Stimulated activated effector memory CD8-positive, alpha-beta T cell treated with anti-CD3 and anti-CD28 coated beads, Interleukin-12 subunit alpha, Interleukin-12 subunit beta, amount 100 ng/mL, for 72 hours (primary cell): Measurements from ENCODE around the gene RFLNA.

Experiments used
- ATAC-seq: fragments of 150-1000 bp; cut with Tn5 transposase; 2 replicates; pipeline ENCODE4 v1.10.0; 2021
- DNase-seq, 2 donors: peaks; one replicate each; pipeline ENCODE4 v3.0.0; 2021 to 2022; ENCODE audit warnings: low spot score in 2 of 2
- H3K27ac Mint-ChIP-seq: one replicate; pipeline ENCODE4 v1.8.0; 2022; ENCODE audit warnings: mild to moderate bottlenecking, mixed read lengths
- H3K36me3 Mint-ChIP-seq: one replicate; pipeline ENCODE4 v1.8.0; 2022; ENCODE audit warnings: mild to moderate bottlenecking, mixed read lengths
- H3K4me1 Mint-ChIP-seq: one replicate; pipeline ENCODE4 v1.8.0; 2022; ENCODE audit warnings: mixed read lengths
- H3K4me3 Mint-ChIP-seq: one replicate; pipeline ENCODE4 v1.8.0; 2022; ENCODE audit warnings: mild to moderate bottlenecking, mixed read lengths
- H3K9me3 Mint-ChIP-seq: one replicate; pipeline ENCODE4 v1.8.0; 2022; ENCODE audit warnings: mixed read lengths

RFLNA gene

DNA sequence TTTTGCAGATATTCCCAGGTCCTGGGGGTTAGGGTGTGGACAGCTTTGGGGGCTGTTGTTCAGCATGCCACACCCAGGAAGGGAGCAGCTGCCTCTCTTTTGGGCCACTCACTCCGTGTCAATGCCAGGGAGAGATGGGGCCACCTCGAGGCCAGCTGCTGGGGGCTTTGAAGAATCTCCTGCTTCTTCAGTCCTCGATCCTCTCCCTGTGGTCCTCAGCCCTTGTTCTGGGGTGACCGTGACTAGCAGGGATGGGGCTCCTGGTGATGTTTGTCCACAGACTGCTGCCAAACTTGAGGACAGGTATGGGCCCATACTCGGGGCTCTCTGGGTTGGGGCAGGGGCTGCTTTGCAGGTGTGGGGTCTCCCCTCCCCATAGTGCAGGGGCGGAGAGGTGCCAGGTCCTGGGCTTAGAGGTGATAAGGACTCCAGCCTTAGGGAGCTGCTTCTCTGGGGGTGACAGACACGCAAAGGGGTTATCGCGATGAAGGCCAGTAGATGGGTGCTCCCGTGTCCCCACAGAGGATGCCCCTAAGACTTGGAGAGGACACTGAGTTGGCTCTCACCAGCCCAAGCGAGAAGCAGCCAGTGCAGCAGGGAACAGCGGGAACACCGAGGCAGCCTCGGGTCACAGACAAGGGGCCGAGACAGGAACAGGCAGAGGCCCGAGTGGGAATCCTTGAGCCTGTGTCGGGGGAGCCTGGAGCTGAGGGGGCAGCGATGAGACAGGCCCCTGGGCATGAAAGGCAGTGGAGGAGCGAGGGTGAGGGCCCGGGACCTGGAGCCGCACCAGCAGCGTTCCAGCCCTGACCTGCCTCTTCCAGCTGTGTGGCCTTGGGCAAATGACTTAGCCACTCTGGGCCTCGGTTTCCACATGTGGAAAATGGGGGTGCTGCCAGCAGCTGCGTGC, 11.1 kb downstream of the RFLNA start:
- H3K4me3 Mint-ChIP-seq = no peak overlapping the region
- no peak for ATAC-seq
- H3K9me3 Mint-ChIP-seq = no peaks in the 10 kb centered on the region
- no peak overlapping the region for H3K27ac Mint-ChIP-seq
- DNase-seq = no peak
- no peaks in the 10 kb centered on the region for H3K36me3 Mint-ChIP-seq
- H3K4me1 Mint-ChIP-seq = no peaks in the 10 kb centered on the region

DNA sequence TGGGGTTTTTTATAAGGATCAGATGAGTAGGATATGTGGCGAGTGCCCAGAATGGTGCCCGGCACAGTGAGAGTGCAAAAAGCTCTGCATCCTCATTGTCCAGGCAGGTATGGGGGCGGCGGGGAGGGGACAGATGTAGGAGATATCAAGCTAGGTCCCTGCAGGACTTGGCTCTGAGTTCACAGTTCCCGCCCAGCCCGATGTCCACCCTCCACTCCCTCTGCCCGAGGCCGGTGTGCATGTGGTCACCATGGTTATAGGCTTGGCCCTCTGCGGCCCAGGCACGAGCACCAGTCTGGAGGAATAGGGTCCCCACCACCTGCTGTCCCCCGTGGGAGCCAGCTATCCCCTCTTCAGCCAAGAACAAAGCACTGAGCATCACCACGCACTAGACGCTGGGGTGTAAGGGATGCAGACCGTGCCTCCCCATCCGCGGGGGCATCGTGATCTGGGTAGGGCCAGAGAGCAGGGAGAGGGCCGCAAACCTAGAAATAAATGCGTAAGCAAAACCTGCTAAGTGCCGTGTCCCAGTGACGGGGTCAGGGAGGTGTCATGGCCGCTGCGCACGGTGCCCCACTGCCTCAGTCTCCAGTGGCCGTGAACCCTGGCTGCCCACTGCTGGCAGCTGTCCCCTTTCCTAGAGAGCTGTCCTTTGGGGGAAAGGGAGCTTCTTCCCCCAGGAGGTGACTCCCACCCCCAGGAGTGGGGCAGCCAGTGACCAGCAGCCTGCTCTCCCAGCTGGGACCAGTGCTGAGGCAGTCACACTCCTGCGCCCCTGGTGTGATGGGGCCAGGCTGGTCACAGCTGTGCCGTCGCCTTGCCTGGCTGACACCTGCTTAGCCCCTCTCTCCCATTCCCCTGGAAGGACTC, 12.0 kb downstream of the RFLNA start:
- Mint-ChIP-seq H3K4me3 (no peak overlapping the region), H3K9me3 (no peaks in the 10 kb centered on the region), H3K27ac (no peak overlapping the region), H3K4me1 (no peaks in the 10 kb centered on the region), H3K36me3 (no peaks in the 10 kb centered on the region)
- no peak for DNase-seq
- no peak for ATAC-seq

DNA sequence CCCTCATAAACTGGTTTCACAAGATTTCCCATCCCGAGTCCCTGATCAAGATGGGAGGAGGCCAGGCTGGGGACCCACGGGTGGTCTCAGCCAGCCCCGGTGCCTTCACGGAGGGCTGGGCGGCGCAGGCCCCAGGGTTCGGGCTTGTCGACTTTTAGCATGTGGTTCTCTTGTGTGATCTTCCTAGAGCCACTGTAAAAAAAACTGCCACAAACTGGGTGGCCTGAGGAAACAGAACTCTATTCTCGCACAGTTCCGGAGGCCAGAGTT, 12.6 kb downstream of the RFLNA start:
- Mint-ChIP-seq H3K36me3 (no peaks in the 10 kb centered on the region), H3K9me3 (no peaks in the 10 kb centered on the region), H3K4me1 (no peaks in the 10 kb centered on the region), H3K27ac (no peak overlapping the region), H3K4me3 (no peak overlapping the region)
- ATAC-seq (no peak), DNase-seq (no peak)

DNA sequence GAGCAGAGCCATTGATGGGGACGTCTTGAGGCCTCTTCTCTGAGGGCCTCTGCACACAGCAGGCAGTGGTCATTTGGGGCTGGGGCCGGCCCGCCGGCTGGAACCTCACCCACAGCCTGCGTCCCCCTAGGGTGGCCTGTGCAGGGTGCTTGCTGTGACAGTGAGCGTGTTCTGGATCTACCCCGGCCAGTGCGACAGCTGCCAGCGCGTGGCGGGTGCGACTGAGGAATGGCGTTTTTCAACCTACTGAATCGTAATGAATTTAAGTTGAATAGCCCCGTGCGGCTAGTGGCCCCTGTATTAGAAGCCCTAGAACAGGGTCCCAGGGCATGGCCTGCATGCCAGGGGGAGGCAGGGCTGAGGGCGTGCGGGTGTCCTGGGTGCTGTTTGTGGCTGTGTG, 13.8 kb downstream of the RFLNA start:
- no peak for DNase-seq
- Mint-ChIP-seq H3K9me3 (no peaks in the 10 kb centered on the region), H3K4me3 (no peak overlapping the region), H3K36me3 (no peaks in the 10 kb centered on the region), H3K27ac (no peak overlapping the region), H3K4me1 (no peaks in the 10 kb centered on the region)
- no peak for ATAC-seq

DNA sequence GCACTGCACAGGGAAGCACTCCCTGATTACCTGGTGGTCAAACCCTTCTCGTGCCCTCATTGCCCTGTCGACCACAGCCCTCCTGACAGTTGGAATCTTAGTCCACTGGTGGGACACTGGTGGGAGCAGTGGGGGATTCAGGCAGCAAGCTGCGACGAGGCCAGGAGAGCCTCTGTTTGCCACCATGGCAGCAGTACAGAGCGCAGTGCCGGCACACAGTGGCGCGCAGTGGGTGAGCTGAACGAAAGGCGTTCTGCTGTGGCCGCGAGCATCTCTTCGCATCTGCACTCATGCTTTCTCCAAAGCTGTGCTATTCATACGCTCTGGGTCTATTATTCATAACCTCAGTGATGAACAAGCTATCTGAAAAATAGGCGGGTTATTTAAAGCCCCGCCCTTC, 14.3 kb downstream of the RFLNA start:
- no peaks in the 10 kb centered on the region for H3K4me1 Mint-ChIP-seq
- no peaks in the 10 kb centered on the region for H3K9me3 Mint-ChIP-seq
- no peak overlapping the region for H3K4me3 Mint-ChIP-seq
- H3K36me3 Mint-ChIP-seq = no peaks in the 10 kb centered on the region
- H3K27ac Mint-ChIP-seq = no peak overlapping the region
- ATAC-seq (no peak), DNase-seq (no peak)

DNA sequence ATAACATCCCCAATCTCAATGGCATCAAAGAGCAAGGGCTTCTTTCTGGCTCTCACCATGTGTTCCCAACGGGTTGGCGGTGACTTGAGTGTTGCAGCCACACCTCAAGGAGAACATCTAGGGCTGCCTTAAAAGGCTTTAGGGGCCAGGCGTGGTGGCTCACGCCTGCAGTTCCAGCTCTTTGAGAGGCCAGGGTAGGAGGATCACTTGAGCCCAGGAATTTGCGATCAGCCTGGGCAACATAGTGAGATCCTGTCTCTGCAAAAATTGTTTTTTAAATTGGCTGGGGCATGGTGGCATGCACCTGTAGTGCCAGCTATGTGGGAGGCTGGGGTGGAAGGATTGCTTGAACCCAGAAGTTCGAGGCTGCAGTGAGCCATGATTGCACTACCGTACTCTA, 14.9 kb downstream of the RFLNA start:
- H3K36me3 Mint-ChIP-seq = no peaks in the 10 kb centered on the region
- DNase-seq (no peak), ATAC-seq (no peak)
- no peak overlapping the region for H3K27ac Mint-ChIP-seq
- H3K9me3 Mint-ChIP-seq = no peaks in the 10 kb centered on the region
- no peak overlapping the region for H3K4me3 Mint-ChIP-seq
- H3K4me1 Mint-ChIP-seq = no peaks in the 10 kb centered on the region

DNA sequence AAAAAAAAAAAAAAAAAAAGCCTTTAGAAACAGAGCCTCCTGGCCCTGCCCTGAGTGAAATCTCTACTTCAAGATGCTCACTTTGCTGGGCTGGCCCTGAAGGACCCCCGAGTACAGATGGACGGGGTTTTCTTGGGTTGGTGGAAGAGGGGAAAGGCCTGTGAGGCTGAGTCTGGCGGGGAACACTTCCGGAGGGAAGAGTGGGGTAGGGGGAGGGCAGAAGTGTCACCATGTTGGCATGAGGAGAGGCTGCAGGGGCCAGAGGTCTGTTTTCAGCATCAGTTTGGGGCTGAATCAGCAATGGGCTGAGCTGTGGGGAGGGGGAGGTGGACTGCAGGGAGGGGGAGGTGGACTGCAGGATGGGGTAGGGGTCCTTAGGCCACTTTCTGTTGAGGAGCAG, 15.3 kb downstream of the RFLNA start:
- H3K4me3 Mint-ChIP-seq = no peak overlapping the region
- ATAC-seq (no peak), DNase-seq (no peak)
- H3K36me3 Mint-ChIP-seq = no peaks in the 10 kb centered on the region
- H3K27ac Mint-ChIP-seq = no peak overlapping the region
- no peaks in the 10 kb centered on the region for H3K9me3 Mint-ChIP-seq
- no peaks in the 10 kb centered on the region for H3K4me1 Mint-ChIP-seq

DNA sequence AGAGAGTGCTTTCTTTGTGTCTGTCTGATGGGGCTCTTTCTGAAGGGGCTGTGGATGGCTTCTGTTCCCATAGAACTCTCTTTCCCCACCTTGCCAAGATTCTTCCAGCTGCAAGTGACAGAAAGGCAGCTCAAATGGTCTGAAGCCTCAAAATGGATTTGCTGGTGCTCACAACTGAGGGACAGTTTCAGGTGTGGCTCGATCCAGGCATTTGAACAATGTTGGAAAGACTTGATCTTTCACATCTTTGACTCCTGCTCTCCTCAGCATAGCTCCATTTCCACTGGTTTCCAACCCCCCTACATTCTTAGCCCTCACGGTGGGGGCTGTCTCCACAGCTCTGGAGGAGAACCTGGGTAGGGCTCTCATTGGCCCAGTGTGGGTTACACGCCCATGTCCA, 15.9 kb downstream of the RFLNA start:
- DNase-seq (no peak), ATAC-seq (no peak)
- no peaks in the 10 kb centered on the region for H3K36me3 Mint-ChIP-seq
- H3K9me3 Mint-ChIP-seq = no peaks in the 10 kb centered on the region
- H3K4me1 Mint-ChIP-seq = no peaks in the 10 kb centered on the region
- no peak overlapping the region for H3K27ac Mint-ChIP-seq
- no peak overlapping the region for H3K4me3 Mint-ChIP-seq

DNA sequence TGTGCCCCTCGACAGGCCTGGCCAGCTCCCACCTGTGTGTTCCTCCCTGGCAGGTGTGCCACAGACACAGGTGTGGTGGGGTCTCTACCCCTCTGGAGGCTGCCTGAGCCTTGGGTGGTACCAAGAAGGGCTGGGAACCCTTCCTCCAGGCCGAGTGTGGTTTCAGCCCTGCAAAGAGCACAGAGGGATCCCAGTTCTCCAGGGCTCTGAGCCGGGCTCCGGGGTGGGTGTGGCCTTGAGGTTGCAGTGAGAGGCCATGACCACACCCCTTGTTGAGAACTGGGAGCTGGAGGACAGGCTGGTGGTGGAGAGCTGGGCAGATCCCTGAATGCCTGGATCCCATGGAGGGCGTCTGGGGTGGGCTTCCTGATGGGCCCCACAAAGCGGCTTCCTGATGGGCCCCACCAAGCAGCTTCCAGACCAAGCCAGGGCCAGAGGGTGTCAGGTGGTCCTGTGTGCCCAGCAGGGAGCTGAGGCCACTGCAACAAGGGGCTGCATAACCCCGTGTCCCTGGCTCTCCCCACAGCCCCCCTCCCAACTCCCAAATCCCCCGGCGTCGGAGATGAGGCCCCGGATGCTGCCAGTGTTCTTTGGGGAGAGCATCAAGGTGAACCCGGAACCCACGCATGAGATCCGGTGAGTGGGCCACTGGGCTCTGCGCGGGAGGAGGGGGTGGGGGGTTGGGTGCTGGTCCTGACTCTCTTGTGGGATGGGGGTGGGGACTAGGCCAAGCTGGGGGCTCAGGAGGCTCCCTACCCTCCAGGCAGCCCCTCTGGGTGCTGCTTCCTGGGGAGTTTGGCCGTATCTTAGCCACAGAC, 16.6 kb downstream of the RFLNA start:
- Mint-ChIP-seq H3K4me3 (no peak overlapping the region), H3K36me3 (no peaks in the 10 kb centered on the region), H3K4me1 (no peaks in the 10 kb centered on the region), H3K27ac (no peak overlapping the region), H3K9me3 (no peaks in the 10 kb centered on the region)
- ATAC-seq (no peak), DNase-seq (no peak)

DNA sequence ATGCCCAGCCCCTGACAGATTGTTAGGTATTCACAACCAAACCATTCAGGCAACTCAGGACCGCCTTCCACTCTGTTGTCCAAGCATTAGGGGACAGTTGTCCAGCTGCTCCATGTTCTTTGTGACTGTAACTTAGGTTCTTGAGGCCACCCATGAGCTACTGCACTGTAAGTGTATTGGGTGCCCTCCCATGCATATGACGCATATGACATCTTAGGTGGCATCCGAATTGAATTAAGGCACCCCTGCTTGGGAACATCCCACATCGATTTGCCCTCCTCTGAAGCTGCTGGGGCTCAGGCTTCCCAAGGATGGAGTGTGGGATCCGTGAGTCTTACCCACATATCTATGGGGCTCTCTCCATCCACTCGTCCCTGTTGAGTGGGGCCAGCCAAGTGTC, 17.7 kb downstream of the RFLNA start:
- no peak overlapping the region for H3K4me3 Mint-ChIP-seq
- no peaks in the 10 kb centered on the region for H3K4me1 Mint-ChIP-seq
- ATAC-seq = no peak
- no peak overlapping the region for H3K27ac Mint-ChIP-seq
- no peaks in the 10 kb centered on the region for H3K9me3 Mint-ChIP-seq
- no peak for DNase-seq
- H3K36me3 Mint-ChIP-seq = no peaks in the 10 kb centered on the region

DNA sequence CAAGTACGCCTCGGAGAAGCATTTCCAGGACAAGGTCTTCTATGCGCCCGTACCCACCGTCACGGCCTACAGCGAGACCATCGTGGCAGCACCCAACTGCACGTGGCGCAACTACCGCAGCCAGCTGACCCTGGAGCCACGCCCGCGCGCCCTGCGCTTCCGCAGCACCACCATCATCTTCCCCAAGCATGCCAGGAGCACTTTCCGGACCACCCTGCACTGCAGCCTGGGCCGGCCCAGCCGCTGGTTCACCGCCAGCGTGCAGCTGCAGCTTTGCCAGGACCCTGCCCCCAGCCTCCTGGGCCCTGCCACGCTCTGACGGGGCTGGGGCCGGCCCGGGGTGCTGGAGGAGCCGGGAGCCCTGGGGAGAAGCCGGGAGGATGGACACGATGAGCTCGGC, 19.3 kb downstream of the RFLNA start:
- H3K4me3 Mint-ChIP-seq = no peak overlapping the region
- no peaks in the 10 kb centered on the region for H3K9me3 Mint-ChIP-seq
- H3K27ac Mint-ChIP-seq = no peak overlapping the region
- no peaks in the 10 kb centered on the region for H3K4me1 Mint-ChIP-seq
- peaks cover 6% of the 10 kb centered on the region for H3K36me3 Mint-ChIP-seq
- ATAC-seq = no peak
- DNase-seq = no peak

DNA sequence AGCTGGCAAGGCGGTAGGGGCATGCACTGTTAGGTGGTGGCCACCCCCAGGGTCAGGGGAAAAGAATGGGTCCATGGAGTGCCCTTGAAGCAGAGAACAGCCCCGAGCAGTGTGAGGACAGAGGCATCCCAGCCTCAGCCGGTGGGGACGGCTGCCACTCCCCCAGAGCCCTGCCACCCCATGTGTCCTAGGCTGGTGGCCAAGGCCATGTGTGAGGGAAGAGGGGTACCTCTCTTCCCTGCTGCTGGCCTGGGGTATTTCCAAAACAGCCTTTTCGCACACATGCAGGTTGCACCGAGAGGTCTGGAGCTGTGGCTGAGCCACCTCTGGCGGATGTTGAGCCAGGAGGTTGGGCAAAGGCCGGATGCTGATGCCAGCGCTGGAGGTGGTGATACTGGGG, 19.9 kb downstream of the RFLNA start:
- ATAC-seq = no peak
- no peak for DNase-seq
- Mint-ChIP-seq H3K36me3 (peaks cover 7% of the 10 kb centered on the region), H3K27ac (no peak overlapping the region), H3K4me3 (no peak overlapping the region), H3K4me1 (no peaks in the 10 kb centered on the region), H3K9me3 (no peaks in the 10 kb centered on the region)

DNA sequence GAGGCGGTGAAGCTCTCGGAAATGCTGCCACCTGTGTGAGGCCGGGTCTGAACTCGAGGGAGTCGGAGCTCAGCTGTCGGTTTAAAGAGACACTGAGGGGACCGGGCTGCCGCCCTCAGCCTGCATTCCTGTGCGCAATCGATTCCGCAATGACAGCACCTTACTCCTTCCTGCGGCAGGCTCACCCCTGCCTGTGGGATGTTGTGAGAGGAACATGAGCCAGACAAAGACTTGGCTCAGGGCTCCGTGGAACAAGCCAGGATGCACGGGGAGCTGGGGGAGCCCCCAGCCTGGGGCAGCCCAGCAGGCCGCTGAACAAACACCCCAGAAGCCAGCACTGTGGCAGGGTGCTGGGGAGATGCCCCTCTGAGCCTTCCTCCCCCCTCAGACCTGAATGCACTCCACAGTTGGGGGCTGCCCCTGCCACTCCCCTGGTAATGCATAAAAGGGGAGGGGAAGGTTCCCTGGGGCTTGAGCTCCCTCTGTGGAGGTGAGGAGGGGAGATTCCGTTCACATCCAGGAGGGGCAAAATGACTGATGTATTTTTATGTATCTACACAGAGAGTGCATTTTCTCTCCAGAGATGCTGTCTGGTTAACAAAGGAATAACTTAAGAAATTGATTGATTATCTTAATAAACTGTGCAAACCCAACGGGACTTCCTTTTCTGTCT, 20.6 kb downstream of the RFLNA start:
- DNase-seq (no peak), ATAC-seq (no peak)
- peaks cover 7% of the 10 kb centered on the region for H3K36me3 Mint-ChIP-seq
- no peak overlapping the region for H3K4me3 Mint-ChIP-seq
- H3K4me1 Mint-ChIP-seq = no peaks in the 10 kb centered on the region
- no peak overlapping the region for H3K27ac Mint-ChIP-seq
- no peaks in the 10 kb centered on the region for H3K9me3 Mint-ChIP-seq

DNA sequence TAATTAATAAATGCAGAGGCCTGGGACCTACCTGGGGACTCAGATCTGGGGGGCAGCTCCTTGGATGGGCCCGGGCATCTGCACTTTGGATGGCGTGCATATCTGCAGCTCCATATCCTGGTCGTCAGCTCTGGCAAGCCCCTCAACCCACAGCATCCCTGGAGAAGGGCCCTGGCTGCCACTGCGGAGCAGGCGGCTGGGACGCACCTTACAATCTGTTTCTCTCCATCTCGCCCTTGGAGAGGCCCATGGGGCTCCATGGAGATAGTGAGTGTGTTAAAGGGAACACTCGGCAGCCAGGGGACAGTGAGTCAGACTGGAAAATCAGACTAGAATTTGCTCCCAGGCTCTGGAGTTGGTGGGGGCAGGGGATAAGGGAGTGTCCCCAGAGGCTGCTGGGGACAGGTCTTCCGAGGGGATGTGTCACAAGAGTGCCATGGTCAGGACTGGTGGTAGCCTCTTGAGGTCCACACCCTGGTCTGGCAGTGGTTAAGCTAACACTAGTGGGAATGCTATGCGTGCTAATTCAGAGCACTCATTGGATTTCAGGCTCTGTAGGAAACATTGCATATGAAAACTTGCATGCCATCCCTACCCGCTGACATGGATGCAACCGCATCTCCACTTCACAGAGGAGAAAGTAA, 21.5 kb downstream of the RFLNA start:
- H3K4me1 Mint-ChIP-seq = peaks cover 5% of the 10 kb centered on the region
- no peaks in the 10 kb centered on the region for H3K9me3 Mint-ChIP-seq
- no peak for DNase-seq
- no peak overlapping the region for H3K27ac Mint-ChIP-seq
- H3K36me3 Mint-ChIP-seq = peaks cover 7% of the 10 kb centered on the region
- ATAC-seq = no peak
- H3K4me3 Mint-ChIP-seq = no peak overlapping the region

DNA sequence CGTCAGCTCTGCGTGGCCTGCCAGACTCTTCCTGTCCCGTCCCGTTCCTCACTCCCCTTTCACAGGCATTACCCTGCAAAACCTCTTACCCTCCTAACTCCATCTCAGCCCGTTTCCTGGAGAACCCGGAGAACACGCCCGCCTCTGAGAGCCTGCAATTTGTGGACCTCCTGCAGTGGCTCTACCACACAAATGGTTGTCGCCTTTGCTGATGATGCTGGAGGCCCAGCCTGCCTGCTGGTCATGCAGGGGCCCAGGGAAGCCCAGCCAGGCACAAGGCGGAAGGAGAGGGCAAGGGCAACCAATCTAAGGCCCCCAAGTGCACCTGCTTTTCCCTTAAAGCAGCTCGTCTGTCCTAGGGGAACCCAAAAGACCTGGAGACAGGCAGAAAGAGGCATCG, 22.5 kb downstream of the RFLNA start:
- ATAC-seq = no peak
- H3K27ac Mint-ChIP-seq = no peak overlapping the region

More for the DNA sequence above, 22.5 kb downstream of the RFLNA start:
- no peaks in the 10 kb centered on the region for H3K9me3 Mint-ChIP-seq
- H3K36me3 Mint-ChIP-seq = peaks cover 7% of the 10 kb centered on the region
- H3K4me1 Mint-ChIP-seq = peaks cover 5% of the 10 kb centered on the region
- no peak overlapping the region for H3K4me3 Mint-ChIP-seq
- DNase-seq = no peak
